ENCODE measurements around the gene STAC2.
"Not testable (repeated sequence)": the region's sequence is repeated elsewhere in the genome, so short reads cannot be mapped to it uniquely, and the experiment has no call there.

The STAC2 gene

DNA sequence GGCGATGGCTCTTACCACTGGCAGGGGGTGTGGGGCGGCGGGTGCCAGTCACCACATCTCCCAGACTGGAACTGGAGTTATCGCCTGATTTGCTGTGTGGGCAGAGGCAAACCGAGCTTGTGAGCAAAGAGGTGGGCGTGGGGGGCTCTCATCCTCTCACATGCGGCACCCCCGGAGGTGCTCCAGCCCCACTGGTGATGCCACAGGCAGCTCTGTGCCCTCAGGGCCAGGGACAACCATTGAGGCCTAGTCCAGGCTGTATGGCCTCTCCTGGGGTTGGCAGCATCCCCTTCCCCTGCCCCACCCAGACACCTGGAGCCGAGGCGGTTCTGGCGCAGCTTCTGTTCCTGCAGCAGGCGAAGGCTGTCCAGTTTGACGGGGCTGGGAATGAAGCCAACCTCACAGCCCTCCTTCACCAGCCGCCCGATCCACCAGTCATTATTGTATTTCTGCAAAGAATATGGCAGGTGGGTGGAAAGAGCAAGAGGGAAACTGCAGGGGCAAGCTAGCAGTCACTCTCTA is 39.2 kb downstream of the STAC2 start:
- no peak for DNase-seq

- no peak for DNase-seq
These were observed 42.0 kb downstream of the STAC2 start for GRCh38 chr17:39183720-39184119.

DNA sequence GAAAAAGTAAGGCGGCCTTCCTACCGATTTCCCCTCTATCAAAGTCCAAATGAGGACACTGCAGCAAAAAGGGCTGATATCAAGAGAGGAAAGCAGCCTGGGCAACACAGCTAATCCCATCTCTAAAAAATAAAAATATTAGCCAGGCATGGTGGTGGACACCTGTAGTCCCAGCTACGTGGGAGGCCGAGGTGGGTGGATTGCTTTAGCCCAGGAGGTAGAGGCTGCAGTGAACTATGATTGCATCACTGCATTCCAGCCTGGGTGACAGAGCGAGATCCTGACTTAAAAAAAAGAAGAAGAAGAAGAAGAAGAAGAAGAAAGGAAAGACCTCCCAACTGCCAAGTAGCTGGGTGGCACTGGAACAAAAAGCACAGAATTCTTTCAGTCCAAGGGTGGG is 42.7 kb downstream of the STAC2 start:
- DNase-seq, result no peak

GRCh38 chr17:39181303-39181702 is 44.4 kb downstream of the STAC2 start:
- no peak for DNase-seq

DNA sequence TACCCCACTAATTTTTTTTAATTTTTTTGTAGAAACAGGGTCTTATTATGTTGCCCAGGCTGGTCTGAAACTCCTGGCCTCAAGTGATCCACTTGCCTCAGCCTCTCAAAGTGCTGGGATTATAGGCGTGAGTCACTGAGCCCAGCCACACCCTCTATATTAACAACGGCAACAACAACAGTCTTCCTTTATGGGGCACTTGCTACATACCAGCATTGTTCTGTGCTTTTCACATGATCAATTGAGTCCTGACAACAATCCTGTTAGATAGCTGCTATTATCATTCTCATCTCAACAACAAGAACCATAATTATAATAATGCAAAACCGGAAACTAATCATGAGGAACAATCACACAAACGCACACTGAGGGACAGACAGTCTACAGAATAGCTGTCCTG is 47.2 kb downstream of the STAC2 start:
- DNase-seq, result no peak

GRCh38 chr17:39177256-39177655 is 48.5 kb downstream of the STAC2 start:
- no peak for DNase-seq

GRCh38 chr17:39175695-39176093 is 50.1 kb downstream of the STAC2 start:
- no peak for DNase-seq

DNA sequence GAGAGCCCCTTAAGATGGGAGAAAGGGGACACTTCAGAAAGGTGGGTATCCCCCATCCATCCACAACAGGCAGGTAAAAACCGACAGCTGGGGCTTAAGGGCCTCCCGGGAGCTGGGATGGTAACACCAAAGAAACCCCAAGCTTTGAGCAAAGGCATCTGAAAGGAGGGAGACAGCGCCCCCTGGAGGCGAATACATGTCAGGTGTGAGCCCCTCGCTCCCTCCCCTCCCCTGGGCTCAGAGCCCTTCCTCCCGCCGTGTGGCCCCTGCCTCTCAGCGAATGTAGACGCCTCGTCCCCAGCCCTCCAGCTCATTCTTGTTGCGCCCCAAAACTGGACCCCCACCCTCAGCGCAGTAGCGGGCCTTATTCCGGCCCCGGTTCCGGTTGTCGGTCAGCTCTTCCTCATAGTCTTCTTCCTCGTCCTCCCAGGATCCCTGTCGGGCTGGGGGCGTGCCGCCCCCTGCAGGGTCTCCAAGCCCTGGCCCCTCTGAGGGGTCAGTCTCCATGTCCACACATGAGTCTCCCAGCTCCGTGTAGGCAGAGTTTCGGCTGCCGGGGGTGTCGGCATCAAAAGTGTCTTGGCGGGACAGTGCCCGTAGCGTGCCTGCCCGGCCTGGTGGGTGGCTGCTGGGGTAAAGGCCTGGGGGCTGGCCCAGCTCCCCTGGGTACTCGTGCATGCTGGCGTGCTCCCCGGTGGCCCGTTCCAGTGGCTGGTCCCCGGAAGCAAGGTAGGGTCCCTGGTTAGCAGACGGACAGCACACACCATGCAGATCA is 50.6 kb downstream of the STAC2 start:
- DNase-seq, result peak; percentile 67

DNA sequence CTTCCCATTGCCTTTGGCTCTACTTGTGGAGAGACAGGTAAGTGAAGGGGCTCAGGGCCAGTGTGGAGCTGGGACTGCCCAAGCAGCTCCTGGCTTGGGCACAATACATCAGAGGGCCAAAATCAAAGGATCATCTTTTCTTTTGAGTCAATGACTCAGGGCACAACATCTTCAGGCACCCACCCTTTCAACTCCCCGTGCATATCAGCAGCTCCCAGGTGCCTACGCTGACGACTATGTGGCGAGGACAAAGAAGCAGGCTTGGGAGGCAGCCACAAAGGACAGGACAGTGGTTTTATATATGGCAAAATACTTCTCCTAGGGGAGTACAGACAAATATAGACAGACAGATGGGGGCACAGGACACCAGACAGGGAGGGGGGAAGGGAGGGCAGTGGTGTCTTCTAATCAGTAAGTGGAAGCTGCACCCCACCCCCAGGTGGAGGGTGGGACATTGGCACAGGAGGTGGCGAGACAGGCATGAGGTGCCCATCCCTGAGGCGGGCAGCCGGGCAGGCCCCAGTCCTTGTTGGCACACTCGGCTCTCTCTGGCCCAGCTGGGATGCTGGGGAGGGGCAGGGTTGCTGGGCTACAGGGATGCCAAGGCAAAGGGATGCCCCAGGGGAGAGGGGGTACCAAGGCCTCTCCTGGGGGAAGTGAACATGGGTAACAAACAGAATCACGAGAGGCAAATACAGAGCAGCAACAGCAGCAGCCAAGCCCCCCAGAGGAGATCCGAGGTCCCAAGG is 52.0 kb downstream of the STAC2 start:
- peak; percentile 11 for DNase-seq

GRCh38 chr17:39173080-39173479 is 52.7 kb downstream of the STAC2 start:
- DNase-seq, result no peak

GRCh38 chr17:39171933-39172332 is 53.8 kb downstream of the STAC2 start:
- DNase-seq, result no peak

DNA sequence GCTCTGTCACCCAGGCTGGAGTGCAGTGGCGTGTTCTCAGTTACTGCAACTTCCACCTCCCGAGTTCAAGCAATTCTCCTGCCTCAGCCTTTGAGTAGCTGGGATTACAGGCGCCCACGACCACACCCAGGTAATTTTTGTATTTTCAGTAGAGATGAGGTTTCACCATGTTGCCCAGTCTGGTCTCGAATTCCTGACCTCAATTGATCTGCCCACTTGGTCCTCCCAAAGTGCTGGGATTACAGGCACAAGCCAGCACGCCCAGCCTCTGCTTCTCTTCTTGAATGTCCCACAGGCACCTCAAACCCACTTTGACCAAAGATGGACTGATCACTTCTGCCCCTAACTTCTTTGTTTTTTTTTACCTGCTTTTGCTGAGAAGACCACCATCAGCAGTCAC is 55.2 kb downstream of the STAC2 start:
- DNase-seq, result no peak

DNA sequence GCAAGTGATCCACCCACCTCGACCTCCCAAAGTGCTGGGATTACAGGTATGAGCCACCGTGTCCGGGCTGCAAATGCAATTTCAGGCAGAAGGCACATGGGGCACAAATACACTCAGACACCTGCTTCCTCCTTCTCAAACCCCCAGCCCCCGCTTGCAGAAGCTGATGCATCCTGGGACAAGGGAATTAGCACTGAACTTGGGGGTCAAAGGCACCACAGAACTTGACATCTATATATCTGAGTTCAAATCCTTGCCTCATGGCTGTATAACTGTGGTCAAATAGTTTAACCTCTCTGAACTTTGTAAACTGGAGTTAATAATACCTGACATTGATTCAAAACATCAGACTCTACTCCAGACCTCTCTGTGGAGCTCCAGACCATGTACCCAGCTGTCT is 55.6 kb downstream of the STAC2 start:
- DNase-seq, result no peak

DNA sequence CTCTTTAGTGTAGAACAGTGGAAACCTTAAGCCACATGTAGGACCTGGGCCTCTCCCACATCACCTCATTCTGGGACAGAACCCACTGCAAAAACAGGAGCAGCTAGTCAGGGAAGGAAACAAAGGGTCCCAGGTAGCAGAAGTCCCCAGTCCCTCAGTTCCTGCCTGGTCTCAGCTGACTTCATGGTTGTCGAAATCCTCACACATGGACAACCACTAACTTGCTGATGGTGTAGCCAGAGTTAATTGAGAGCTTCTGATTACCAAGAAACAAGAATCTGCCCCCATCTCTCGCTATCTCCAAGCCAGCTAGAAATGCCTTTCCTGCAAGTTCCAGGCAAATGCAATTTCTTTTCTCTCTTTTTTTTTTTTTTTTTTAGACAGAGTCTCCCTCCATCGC is 56.2 kb downstream of the STAC2 start:
- DNase-seq, result no peak

DNA sequence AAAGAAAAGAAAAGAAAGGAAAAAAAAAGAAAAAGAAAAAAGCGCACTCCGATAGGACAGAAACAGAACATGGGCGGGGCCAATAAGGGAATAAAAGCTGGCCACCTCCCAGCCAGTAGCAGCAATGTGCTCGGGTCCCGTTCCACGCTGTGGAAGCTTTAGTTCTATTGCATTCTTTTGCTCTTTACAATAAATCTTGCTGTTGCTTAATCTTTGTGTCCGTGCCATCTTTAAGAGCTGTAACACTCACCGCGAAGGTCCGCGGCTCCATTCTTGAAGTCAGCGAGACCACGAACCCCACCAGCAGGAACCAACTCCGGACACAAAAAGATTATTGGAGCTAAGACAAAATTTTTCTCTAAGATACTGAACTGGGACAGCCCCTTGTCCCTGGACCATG is 56.6 kb downstream of the STAC2 start:
- DNase-seq, result no peak

GRCh38 chr17:39168503-39168902 is 57.2 kb downstream of the STAC2 start:
- not testable (repeated sequence) for DNase-seq

DNA sequence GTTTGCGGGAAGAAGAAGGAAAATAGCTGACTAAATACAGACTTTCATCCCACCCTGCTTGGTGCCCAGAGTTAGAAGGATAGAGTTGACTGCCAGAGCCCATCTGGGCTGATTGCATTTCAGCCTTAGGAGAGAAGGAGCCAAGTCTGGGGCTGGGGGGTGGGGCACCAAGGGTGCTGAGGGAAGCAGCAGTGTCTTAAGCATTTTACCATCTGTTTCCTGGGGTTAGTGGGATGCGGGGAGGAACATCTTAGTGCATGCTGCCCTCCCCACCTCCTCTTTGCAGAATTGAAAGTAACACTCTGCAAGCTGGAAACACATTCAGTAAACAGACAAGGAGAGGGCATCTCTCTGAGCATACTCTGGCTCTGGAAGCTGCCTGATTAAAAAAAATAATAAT is 58.3 kb downstream of the STAC2 start:
- peak; percentile 41 for DNase-seq

DNA sequence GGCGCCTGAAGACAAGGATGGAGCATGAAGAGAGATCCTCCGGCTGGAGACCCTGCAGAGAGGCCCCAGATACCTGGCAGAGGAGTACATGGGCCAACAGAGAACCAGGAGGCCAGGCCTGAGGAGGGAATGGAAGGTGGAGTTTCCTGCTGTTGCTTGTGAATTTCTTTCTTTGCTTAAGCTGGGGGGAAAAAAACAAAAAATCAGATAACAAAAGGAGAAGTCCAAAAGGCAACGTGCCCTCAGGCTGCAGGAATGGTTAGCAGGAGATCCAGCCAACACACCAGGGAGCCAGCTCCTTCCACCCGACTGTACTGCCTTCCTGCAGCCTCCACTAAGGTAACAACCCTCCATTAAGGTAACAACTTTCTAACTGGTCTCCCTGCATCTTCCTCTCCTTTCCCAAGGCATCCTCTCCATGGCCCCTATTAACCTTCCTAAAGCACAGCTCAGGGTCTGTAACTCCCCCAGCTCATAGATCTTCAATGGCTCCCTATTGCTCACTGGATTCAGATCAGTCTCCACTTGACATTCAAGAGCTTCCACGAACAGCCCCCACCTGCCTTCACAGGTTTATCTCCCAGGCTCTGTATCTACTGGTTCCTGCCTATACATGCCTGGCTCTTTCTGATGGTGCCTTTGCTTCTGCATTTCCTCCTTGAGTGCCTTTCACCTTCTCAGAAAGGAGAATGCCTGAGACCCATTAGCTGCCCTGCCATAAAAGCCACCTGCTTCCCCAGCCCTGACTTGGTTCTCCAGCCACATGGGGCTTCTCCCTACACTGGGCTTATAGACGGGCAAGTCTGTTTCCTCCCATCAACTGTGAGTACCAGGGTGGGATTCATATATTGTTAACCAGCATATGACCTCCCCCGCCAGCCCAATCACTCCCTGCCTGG is 59.1 kb downstream of the STAC2 start:
- DNase-seq, result no peak

DNA sequence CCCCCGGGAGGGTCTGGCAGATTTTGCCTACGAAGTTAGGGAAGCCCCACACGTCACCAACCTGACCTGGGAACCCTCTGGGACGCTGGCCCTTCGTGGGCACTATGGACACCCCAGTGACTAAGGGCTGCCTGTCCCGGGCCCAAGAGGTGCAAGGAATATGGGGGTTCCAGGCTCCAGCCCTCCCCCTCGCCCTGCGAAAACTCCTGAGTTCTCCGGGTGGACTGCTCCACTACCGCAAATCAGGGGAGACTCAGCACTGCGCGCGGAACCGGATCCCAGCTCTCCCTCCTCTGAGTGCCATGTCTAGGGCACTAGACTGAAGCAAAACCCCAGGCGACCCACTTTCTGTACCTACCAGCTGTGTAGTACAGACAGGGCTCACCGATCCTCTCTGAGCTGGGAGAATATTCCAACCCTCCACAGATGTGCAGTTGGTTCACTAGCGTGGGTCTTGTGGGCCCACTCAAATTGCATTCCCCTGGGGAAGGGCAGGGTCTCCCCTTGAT is 59.9 kb downstream of the STAC2 start, which contains the start of gene ARL5C:
Gene ARL5C, minus strand, starts transcription at position 321 of the 509 bp plus-strand sequence. CDS start 401 bp downstream, outside the sequence.
- no peak for DNase-seq

DNA sequence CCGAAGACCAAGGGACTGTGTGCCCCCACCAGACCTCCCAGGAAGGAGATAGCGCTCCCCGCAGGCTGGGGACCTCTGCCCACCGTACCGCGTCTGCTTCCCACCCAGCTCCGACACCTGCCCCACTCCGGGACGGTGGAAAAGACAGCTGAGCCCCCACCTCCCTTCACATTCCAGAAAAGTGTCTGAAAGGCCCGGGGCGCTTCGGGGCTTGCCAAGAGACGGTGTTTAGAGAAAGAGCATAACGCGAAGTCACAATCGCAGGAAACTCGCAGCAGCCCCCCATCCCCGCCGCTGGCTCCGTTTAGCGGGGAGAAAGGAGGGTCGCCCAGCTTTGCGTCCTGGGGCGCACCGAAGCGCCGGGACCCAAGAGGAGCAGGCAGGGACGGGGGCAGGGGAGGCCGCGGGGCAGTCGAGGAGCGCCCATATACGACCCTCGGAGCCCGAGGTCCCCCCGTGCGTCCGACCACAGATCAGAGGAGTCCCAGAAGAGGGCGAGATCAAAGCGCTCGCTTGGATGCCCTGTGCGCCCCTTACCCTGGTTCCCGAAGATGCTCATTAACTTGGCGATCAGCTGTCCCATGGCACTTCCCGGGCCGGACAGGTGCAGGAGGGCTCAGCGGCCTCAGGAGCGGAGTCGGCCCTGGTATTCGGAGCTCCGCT is 60.4 kb downstream of the STAC2 start:
- DNase-seq, result no peak

GRCh38 chr17:39164675-39165143 is 61.0 kb downstream of the STAC2 start:
- peak; percentile 57 for DNase-seq

- no peak for DNase-seq
These were observed 63.8 kb downstream of the STAC2 start for GRCh38 chr17:39161962-39162361.

All from midbrain (tissue), 1 donor.